ENCODE data around the gene IQGAP2.
"Not testable (repeated sequence)": the region's sequence is repeated elsewhere in the genome, so short reads cannot be mapped to it uniquely, and the experiment has no call there.

IQGAP2 gene

GRCh38 chr5:76422227-76422626, 19.1 kb downstream of the IQGAP2 start:
- no peak for DNase-seq

DNA sequence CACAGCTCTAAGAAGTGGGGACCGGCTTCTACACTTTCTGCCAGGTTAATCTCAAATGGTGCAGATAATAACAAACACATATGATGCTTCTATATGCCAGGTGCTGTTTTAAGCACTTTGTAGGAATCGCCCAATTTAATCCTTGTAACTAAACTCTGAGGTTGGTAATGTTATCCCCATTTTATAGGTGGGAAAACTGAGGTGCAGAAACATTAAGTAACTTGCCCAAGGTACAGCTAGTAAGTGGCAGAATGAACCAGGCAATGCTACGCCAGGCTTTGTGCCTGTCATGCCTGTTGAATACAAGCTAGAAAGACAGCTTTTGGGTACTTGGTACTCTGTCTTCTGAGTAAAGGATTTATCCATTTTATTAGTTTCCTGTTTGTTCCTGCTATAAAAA, 19.7 kb downstream of the IQGAP2 start:
- DNase-seq, result no peak

DNA sequence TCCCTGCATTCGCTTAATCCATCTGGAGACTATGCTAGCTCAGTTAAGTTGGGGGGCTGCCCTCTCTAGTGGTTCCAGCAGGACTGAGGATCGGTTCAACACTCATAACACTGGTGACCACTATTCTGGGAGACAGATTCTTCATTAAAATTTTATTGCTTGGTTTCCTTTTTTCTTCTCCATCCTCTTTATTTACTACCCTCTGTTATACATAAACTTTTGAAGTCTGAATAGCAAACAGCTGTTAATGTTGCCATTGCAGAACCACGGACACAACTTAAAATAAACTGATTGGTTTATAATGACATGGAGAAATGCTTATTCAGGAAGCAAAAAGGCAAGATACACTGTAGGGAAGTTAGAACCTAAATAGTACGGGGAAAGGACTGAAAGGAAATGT, 22.1 kb downstream of the IQGAP2 start:
- no peak for DNase-seq

- no peak for DNase-seq
These were observed 23.1 kb downstream of the IQGAP2 start for GRCh38 chr5:76425928-76426804.

DNA sequence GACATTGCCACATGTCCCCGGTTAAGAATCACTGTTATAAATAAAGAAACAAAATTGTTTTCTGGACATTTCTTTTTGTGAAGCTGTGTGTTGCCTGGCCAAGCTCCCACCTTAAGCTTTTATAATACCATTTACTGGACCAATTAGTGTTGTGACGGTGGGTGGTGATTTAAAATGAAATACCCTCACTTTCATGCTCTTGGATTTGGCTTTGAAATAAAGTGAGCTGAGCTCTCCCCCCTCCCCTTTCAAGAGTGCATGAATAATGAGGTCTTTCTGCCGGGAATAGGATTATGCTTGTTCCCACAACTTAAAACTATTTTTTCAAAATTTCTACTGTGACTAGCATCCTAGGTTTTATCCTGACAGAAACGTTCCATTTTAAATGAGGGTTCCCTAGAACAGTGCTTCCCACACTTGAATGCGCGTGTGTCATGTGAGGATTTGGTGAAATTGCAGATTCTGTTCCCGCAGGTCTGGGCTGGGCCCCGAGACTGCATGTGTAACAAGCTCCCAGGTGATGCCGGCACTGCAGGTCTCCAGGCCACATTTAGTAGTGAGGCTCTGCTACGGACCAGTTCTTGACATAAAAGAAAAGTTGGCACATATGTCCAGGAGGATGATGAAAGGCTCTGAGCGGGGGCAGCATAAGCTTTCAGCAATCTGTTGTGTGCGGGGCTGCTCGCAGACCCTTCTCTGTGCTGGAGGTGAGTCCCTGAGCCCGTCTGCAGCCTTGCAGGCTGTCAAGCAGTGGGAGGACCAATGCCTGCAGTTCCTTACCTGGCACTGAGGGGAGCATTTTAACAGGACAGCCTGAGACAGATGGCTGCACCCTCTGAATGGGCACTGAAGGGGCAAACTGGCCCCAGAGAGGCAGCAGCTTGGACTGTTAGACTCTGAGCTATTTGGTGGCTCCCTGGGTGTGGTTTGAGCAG, 24.4 kb downstream of the IQGAP2 start:
- DNase-seq, result no peak

DNA sequence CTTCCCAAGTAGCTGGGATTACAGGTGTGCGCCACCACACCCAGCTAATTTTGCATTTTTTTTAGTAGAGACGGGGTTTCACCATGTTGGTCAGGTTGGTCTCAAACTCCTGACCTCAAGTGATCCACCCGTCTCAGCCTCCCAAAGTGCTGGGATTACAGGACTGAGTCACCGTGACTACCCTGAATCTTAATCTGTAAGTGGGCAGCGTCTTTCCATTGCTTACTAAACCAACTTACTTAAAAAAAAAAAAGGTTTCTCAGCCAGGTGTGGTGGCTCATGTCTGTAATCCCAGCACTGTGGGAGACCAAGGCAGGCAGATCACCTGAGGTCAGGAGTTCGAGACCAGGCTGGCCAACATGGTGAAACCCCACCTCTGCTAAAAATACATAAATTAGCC, 25.5 kb downstream of the IQGAP2 start:
- not testable (repeated sequence) for DNase-seq

DNA sequence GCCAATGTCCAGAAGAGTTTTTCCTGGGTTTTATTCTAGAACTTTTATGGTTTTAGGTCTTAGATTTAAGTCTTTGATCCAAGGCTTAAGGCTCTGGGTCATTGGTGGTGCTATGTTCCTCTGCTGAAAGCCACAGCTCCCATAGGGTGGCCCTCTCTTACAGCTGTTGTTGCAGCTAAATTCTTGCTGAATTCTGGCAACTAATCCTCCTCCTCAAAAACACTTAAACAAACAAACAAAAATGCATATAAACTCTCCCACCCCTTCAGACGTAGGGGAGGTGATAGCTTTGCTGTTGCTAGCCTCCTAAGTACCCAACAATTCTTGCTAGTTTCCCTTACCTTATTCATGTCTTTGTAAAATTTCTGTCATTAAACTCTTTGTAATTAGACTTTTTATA, 30.2 kb downstream of the IQGAP2 start:
- DNase-seq, result no peak

GRCh38 chr5:76437507-76437906, 34.4 kb downstream of the IQGAP2 start:
- DNase-seq, result not testable (repeated sequence)

DNA sequence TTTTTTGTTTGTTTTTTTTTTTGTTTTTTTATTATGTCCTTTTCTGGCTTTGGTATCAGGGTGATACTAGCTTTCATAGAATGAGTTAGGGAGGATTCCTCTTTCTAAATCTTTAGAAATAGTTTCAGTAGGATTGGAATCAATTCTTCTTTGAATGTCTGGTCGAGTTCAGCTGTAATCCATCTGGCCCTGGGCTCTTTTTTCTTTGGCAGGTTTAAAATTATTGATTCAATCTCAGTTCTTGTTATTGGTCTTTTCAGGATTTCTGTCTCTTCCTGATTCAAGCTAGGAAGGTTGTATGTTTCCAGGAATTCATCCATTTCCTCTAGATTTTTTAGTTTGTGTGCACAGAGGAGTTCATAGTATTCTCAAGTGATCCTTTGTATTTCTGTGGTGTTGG, 34.9 kb downstream of the IQGAP2 start:
- DNase-seq, result no peak

- DNase-seq, result no peak
These were observed 36.1 kb downstream of the IQGAP2 start for GRCh38 chr5:76439201-76439600.

DNA sequence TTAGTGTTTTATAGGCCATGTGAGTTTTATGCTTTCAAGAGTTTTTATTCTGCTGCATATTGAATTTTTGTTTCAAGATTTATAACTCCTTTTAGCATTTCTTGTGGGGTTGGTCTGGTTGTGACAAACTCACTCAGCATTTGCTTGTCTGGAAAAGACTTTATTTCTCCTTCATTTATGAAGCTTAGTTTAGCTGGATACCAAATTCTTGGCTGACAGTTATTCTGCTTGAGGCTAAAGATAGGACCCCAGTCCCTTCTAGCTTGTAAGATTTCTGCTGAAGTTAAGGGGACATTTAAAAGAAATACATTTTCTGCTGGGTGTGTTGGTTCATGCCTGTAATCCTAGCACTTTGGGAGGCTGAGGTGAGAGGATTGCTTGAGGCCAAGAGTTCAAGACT, 36.8 kb downstream of the IQGAP2 start:
- no peak for DNase-seq

DNA sequence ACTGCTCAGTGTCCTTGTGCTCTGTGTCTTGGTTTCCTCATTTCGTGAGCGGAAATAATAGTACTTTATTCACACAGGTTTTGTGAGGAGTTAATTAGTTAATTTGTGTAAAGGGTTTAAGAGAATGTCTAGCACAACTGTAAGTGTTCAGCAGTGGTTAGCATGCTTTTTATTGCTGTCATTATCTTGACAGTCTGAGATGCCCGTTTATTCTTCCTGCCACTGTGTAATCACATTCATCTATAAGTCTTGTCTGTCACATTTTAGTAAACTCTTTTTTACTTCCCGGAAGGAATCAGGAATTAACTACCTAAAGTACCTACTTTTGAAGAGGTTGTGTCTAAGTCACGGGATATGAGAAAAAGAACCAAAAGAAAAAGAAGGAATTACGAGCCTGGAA, 38.0 kb downstream of the IQGAP2 start:
- DNase-seq, result no peak

DNA sequence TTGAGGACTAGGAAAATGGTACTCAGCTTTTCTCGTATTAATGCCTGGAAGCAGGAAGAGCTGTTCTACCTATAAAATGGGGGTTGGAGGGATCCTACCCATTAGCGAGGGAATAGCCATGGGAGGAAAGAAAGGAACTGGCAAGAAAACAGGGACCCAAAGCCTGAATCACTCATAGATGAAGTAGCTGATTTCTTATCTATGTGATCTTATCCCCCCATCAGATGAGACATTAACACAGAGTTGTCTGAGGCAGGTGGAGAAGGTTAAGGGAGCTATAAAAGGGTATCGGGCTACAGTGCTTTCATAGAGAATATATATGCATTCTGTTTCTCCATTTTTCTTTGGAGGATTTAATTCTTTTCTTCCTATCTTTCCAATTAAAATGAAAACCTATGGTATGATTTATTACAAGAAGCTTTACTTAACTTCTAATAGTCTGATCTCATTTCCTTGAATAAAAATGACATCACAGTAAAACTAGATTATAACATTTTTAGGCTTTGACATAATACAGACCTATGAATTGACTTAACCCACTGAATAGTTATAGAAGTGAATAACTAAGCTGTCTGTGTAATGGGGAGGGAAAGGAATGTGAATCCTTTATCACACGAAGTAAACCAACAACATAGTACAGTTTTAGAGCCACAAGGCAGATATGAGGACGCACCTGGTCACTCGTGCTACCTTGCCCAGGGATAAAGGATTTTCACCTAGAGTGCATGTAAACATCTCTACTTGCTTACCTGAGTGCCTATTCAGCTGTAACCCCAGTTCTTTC, 39.0 kb downstream of the IQGAP2 start:
- DNase-seq, result no peak

DNA sequence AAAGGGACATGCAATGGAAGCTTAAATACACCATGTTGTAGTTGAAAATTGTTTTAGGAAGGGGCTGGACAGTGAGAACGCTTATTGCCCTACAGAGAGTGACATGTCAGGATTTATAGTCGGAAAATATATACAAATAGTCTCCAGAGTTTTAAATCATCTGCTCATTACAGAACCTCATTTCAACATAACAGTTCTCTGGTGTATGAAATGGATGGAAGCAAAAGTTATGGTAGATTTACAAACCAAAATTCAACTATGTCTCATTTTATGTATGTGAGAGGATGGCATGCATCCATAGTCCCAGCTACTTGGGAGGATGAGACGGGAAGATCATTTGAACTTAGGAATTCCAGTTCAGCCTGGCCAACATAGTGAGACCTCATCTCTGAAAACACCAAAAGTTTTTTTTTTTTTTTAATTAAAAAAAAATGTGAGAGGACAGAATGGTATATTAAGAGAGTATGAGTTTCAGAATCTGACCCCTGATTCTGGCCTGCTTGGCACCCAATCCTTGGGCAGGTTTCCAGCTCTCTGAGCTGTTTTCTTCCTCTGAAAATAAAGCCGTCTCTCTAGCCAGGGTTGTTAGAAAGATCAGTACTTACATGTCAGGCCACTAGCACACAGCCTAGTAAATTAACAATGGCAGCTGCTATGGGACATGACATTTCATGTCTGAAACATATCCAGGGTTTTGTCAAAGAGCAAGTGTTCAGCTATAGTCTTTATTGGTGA, 40.1 kb downstream of the IQGAP2 start:
- no peak for DNase-seq

DNA sequence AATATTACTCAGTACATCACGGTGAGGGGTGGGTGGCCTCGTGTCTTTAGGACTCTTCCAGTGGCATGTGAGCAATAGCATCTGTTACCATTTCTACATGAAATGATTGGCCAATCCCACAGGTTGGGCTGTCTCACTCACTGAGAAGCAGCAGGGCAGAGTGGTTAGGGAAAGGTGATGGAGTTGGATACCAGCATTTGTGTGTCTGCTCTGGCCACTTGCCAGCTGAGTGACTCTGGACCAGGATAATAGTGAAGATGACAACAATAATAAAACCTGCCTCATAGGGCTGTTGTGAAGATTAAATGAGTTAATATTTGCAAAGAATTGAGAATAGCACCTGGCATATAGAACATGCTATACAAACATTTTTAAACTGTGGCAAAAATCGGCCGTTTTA, 42.0 kb downstream of the IQGAP2 start:
- no peak for DNase-seq

DNA sequence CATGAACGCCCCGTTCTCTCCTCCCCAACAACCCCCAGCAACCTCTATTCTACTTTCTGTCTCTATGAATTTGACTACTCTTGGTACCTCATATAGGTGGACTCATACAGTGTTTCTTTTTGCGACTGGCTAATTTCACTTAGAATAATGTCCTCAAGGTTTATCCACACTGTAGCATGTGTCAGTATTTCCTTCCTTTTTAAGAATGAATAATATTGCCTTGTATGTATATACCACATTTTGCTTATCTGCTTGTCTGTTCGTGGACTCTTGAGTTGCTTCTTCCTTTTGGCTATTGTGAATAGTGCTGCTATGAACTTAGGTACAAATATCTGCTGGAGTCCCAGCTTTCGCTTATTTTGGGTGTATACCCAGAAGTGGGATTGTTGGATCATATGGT, 42.7 kb downstream of the IQGAP2 start:
- no peak for DNase-seq

DNA sequence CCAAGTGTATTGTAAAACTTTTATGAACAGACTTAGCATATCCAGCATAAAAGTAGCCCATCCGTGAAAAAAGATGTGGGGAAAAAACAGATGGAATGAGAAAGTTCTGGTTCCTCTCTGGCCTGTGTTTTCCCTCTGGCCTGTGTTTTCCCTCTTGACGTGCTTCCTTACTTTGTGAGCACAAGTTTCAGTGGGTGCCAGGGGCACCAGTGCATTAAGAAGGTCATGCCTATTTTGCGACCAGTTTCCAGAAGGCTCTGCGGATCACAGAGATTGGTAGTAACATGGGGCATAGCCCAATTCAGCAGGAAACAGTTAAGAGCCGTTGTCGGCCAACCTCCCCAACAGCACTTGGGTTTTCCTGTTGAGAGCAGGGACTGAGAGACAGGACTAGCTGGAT, 43.7 kb downstream of the IQGAP2 start:
- no peak for DNase-seq

GRCh38 chr5:76449606-76450005, 46.5 kb downstream of the IQGAP2 start:
- no peak for DNase-seq

DNA sequence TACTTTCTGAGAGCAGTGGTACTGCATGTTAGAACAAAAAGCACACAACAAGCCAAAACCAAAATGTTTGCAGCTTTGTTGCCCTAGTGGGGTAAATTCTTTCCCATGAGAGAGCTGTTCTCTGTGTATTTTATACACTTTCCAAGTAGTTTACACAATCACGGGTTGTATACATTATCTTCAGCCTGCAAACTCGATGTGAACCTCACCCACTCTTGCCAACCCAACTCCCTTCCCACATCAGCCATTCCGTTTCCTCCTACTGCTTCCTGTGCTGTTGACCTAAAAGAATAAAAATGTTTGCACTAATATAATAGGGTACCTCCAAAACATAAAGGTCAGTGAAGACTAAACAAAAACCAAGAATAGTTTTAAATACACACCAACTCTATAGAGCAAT, 47.0 kb downstream of the IQGAP2 start:
- no peak for DNase-seq

DNA sequence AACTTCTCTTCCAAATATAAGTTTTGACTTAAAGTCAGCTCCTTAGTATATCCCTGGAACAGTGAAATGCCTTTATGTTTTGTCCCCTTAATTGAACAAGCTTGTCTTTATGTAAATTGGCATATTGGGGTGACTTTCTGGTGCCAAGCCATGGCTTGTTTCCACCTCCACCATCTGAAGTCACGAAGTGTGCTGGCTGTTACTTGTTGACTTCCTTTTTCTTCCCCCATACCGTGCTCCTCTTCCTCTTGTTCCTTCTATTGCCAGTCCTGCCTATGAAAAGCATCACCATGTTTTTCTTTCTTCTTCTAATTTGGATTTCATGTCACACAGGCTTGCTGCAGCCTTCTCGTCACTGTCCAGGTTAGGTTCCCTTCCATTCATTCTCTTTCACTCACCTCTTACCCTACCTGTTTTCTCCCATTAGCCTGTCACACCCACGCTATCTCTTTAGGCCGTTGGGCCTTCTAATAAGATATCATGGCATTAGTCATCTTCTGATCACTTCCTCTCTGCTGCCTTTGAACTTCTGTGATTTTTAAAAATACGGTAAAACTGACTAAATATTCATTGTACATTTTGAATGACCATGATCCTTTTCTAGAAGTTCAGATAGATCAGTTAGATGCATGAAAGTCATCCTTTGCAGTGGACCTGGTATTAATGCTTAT, 48.1 kb downstream of the IQGAP2 start:
- no peak for DNase-seq

GRCh38 chr5:76455531-76456133, 52.5 kb downstream of the IQGAP2 start:
- no peak for DNase-seq
